Skin of body (tissue), 2 donors: ENCODE measurements around the gene IQCE. TPM values are rescaled to one million over a fixed set of nuclear protein-coding genes. Genes with fewer than 3 reads are reported as not detected.
A peak's percentile ranks its signal among the peaks of the same experiment; 100 is the strongest.

Source experiments
- DNase-seq: peaks from one replicate; lab custom pipeline; 2025; lab: John Stamatoyannopoulos, UW
- total RNA-seq: library from RNA; depleted of rRNA; stranded (reverse); fragments of >200 nt; gene quantifications from one replicate; pipeline ENCODE4 v1.2.3, GENCODE V29; 2014

IQCE gene
- total RNA-seq, 1 donor from 2014 or later: 8.0 TPM

DNA sequence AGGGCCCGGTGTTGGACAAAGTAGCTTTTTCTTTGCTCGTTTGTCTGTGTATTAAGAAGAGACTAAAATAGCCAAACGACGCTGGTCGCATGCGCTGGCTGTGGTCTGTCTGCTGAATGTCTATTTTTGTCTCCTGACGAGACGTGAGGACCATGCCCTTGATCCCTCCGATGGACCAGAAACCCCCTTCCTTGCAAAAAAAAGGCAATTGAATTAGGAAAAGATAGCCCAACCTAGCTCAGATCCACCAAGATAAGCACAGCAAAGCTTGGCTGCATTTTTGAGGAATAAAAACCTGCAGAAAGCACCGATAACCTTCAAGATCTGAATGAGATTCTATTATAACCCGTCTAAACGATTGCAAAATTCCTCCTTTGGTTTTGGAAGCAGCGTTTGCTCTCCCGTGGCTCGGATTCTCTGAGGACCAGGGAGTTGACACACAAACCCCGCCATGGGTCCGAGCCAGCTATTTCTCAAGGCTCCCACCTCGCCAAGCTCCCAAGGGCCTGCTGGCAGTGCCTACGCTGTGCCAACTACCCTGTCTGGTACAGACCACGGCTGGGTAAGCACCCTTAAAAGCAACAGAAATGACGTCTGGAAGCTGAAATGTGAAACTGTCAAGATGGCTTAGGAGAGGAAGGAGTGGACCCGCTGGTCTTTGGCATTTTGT lies 55.3 kb downstream of the IQCE start:
- no peak for DNase-seq

DNA sequence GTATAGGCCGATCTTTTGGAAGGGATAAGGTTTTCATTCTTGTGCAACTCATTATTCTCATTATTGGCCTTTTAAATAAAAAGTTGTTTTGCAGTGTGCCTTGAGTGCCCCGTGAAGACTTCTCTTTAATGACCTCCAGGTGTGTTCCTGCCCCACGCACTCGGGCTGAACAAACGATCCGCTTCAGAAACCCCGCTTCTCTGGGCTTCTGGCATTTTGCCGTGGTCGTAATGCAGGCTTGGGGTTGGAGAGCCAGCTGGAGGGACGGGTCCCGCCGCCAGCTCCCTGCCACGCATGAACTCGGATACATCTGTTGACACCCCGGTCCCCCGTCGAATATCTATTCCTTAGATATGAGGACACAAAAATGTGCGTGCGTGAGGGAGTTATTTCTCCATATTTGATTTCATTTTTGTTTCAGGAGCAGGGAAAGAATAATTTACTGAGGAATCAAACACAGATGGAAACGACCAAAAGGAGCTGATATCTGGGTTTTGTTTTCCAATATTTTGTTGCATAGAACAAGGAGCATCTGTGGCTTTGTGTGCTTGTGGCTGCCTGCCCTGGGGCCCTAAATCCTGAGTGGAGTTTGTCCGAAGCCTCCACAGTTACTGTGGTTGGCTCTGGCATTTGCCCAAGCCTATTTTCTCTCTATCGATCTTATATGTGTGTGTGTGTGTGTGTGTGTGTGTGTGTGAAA lies 56.0 kb downstream of the IQCE start:
- peak; percentile 59 for DNase-seq

DNA sequence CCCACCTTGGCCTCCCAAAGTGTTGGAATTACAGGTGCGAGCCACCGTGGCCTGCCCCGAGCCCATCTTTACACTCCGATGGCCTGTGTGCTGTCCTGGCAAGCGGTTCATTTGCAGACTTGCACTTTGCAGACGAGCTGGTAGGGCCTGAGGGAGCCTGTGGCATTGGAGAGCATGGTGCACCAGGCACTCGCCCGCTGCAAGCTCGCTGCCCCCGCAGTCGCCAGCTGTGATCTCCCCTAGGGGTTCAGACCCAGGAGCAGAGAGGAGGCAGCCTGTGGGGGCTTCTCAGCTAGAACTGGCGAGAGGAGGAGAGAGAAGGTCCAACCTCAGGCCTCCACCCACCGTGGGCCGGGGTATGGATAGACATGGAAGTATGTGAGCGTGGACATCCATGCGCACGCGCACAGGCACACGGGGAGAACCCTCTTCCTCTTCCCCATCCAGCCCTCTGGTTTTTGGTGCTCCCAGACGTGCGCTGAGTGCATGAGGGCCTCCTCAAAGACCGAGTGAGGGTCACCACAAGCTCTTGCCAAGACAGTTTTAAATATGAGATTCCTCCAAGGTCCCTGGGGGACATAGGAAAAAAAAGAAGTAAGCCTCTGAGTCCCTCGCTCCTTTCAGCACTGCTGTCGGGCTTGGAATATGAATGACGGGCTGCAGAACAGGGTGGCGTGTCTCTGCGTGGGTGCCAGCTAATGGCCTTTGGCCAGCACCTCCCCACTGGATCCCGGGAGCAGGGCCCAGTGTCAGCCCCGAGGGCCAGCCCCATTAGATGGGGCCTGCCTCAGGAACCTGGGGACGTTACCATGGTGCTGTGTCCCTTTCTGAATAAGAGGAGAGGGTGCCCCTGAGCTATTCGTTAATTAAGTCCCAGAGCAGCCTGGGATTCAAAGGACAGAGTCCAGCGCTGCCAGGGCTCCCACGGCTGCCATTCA lies 57.9 kb downstream of the IQCE start:
- no peak for DNase-seq

DNA sequence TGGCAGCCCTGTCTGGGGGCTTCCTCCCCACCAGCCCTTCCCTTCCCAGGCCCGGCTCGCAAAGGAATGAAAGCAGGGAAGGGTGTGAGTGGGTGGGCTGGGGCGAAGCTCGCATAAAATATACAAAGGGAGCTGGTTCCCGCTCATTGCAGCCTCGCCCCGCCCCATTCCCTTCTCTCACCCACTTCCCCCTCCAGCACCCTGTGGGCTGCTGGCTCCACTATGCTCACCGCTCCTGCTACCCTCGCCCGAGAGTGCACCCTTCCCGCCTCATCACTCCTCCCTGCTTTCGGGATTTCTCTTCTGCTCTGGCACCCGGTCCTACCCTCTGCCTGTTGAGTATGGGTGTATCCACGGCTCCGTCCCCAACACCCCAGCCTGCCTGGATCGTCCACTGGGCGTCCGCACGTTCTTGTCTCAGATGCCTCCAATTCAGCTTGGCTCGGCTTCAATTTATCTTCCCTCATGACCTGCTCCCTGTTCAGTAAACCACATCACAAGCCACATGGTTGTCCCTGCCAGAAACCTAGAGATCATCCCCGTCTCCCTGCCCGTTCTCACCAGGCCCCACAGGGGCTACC lies 58.6 kb downstream of the IQCE start:
- DNase-seq: no peak

DNA sequence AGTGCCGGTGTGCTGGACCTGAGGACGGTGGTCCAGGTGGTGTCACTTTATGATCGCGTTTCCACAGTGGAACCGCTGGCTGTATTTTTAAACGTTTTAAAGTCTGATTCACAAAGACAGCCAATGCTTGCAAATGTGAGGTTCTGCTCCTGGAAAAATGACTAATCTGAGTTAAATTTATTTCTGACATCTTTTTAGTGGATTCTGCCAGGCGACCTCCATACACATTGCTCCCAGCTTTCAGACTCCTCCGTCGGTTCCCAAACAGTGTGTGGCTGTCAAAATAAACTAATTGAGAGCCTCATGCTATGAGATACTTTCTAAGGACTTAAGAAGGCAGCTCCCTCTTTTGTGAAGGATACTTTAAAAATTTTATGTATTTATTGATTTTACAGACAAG lies 60.3 kb downstream of the IQCE start:
- peak; percentile 54 for DNase-seq

DNA sequence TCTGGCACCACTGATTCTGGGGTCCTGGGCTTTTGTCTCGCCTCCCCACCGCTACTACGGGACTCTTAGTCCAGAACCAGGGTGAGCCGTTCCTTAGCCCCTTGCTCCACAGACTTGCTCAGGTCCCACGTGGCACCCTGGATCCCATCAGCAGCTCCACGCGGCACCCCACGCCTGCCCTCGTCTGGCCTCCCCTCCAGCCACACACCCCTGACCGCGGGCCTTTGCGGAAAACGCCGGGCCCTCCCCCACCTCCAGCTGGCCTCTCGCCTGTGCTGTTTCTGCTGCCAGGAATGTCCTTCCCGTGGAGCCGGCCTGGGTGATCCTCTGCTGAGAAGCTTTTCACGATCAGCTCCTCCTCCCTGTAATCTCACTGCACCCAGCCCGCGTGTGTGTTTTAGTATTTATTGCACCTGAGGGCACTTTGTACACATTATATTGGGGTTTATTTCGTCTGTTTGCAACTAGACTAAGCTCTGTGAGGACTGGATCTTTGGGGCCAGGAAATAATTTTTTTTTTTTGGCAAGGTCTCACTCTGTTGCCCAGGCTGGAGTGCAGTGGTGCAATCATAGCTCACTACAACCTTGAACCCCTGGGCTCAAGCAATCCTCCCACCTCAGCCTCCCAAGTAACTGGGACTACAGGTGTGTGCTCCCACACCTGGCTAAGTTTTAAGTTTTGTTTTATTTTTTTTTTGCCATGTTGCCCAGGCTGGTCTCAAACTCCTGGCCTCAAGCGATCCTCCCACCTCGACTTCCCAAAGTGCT lies 62.5 kb downstream of the IQCE start:
- peak; percentile 48 for DNase-seq

DNA sequence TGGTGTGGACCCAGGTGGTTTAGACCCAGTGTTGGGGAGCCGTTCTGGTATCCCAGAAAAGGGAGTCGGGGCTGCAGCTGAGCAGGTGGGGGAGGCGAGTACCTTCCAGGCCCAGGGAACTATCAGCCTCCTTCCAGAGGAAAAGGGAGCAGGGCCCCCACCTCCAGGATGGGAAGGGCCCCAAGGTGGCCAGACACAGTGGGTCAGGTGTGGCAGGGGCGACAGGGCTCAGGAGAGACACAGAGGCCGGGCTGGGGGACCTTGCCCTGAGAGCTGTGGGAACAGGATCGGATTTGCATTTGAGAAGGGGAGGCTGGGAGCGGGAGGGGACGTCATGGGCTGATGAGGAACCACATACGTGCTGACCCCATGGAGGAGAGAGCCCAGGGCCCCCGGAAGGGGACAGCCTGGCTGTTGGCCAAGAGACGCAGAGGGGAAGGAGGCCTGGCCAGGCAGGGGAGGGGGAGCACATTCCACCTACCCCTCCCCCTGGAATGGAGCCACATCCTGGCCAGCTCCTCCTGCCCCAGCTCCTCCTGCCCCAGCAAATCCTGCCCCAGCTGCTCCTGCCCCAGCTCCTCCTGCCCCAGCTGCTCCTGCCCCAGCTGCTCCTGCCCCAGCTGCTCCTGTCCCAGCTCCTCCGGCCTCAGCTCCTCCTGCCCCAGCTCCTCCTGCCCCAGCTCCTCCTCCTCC lies 63.3 kb downstream of the IQCE start:
- DNase-seq: peak; percentile 60

DNA sequence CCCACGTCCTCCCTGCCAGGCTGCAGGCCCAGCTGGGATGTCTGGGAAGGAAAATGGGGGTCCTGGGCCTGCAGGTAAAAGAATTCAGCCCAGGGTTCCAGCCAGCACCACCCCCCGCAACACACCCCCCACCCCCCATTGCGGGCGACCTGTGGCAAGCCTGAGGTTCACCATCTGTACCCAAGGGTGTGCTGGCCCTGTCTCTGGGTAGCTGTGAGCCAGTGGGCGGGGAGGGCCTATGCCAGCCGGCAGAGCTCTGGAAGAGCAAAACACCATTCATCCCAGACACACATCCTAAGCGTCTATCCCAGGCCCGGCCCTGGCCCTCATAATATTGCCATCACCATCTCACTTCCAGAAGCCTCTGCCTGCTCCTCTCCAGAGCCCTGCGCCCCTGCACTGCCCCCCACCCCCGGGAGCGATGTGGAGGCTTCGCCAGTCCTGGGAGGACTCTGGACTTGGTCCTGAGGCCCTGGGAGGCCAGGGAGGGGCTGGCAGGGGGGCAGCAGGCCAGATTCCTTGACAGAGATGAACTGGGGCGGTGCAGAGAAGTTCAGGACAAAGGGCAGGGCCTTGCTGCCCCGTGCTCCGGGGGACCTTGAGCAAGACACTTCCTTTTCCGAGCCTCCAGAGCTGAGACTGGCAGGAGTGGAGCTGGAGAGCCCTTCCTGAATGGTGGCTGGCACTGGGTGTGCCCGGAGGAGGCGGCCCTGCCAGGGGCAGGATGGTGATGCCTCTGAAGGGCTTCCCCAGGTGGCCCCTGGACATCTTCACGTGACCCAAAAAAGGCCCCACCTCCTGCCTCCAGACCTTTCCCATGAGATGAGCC lies 64.3 kb downstream of the IQCE start:
- no peak for DNase-seq

DNA sequence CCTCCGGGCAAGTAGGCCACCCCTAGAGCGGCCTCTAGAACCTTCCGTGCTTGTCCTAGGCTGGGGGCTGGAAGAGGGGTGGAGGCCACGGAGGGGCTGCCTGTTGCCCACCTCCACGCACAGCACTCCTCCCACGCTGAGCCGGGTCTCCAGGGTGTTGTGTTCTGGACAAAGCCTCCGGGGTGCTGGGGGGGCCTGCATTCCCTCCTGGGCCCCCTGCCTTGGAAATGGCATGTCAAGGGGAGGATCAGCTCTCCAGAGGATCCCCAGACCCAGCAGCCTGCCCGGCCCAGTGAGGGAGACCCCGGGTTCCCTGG lies 64.9 kb downstream of the IQCE start:
- no peak for DNase-seq

DNA sequence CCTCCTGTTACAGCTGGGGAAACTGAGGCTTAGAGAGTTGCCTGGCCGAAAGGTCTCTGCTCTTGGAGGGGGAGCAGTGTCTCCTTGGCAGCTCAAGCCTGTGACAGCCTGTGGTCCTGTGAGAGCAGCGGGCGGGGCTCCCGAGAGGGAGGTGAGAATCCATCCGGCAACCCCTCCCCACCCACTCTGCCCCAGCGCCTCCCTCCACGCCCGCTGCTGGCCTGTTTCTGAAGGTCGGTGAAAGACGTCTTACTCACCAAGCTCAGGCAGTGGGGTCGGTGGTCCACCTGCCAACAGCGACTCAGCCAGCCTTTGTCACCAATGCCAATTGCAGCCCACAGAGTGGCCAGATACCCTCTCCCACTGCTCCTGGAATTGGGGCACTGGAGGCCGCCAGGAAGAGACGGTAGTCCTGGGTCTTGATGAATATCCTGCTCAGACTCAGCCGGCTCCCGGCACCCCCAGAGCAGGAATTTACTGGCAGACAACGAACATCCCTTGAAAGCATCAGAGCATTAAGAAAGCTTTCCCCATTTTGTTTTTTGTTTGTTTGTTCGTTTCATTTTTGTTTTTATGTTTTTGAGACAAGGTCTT lies 65.6 kb downstream of the IQCE start:
- DNase-seq: no peak

DNA sequence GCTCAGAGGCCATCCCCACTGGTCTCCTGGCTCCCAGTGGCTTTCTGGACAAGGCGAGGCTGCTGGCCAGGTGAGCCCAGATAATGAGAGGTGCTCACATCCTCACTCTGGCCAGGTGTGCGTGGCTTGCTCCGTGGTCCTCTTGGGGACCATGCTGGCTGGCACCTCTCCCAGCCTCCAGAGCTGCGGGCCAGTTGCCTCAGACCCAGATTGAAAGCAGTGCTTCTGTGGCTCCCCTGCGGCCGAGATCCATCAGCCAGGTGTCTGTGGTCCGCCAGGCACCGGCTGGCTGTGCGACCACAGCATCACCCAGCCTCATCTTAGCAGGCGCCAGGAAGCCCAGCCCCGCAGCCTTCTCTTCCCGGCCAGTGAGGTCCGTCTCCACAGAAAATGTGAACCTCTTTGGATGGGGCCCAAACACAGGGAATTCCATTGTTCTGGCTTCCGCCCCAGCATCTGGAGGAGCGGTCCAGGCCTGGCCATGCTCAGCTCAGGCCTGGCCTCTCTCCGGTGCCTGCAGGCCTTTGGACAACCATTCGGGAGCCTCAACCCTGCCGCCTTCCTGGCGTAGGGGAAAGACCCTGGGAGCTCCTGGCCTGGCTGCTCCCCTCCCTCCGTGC lies 67.8 kb downstream of the IQCE start:
- peak; percentile 57 for DNase-seq

DNA sequence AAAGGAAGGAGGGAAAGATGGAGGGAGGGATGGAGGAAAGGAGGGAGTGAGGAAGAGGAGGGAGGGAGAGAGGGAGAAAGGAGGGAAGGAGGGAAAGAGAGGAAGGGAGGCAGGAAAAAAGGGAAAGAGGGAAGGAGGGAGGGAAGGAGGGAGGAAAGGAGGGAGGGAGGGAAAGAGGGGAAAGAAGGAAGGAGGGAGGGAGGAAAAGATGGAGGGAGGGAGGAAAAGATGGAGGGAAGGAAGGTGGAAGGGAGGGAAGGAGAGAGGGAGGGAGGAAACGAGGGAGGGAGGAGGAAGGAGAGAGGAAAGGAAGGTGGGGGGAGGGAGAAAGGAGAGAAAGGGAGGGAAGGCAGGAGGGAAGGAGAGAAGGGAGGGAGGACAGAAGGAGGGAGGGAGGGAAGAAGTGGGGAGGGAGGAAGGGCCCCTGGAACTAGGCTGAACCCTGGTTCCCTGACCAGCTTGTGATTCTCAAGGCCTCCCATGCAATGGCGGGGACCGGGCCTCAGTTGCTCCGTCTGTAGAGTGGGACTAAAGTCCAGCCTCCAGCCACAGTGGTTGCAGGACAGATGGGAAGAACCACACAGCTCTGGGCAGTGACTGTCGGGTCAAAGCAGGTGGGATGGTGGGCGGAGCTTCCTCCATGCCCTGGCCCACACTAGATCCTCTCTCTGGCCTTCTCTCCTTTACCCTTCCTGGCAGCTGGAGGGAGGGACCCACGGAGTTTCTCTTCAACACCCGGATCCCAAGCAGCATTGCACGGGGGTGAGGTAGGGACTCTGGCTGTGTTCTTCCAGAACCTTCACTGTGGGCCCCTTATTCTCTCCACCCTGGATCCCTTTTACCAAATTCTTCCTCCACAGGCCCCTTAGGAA lies 68.7 kb downstream of the IQCE start:
- no peak for DNase-seq

DNA sequence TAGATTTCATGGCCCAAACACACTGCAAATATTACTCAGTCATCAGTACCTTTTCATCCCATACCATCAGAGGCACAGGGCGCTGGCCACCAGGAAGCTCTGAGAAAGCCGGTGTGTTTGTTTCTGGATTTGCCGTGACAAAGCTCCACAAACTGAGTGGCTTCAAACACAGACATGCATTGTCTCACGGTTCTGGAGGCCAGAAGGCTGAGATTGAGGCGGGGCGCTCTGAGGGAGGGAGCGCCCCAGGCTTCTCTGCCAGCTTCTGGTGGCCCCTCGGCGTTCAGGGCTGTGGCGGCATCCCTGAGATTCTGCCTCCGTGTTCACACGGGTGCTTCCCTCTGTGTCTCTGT lies 69.3 kb downstream of the IQCE start:
- no peak for DNase-seq

DNA sequence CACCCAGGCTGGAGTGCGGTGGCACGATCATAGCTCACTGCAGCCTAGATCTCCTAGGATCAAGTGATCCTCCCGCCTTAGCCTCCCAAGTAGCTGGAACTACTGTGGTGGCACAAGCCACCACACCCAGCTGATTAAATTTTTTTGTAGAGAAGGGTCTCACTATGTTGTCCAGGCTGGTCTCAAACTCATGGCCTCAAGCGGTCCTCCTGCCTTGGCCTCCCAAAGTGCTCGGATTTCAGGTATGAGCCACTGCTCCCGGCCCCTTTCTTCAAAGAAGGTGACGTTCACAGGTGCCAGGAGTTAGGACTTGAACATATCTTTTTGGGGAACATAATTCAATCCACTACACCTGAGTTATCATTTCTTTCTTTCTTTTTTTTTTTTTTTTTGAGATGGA lies 70.1 kb downstream of the IQCE start:
- no peak for DNase-seq

DNA sequence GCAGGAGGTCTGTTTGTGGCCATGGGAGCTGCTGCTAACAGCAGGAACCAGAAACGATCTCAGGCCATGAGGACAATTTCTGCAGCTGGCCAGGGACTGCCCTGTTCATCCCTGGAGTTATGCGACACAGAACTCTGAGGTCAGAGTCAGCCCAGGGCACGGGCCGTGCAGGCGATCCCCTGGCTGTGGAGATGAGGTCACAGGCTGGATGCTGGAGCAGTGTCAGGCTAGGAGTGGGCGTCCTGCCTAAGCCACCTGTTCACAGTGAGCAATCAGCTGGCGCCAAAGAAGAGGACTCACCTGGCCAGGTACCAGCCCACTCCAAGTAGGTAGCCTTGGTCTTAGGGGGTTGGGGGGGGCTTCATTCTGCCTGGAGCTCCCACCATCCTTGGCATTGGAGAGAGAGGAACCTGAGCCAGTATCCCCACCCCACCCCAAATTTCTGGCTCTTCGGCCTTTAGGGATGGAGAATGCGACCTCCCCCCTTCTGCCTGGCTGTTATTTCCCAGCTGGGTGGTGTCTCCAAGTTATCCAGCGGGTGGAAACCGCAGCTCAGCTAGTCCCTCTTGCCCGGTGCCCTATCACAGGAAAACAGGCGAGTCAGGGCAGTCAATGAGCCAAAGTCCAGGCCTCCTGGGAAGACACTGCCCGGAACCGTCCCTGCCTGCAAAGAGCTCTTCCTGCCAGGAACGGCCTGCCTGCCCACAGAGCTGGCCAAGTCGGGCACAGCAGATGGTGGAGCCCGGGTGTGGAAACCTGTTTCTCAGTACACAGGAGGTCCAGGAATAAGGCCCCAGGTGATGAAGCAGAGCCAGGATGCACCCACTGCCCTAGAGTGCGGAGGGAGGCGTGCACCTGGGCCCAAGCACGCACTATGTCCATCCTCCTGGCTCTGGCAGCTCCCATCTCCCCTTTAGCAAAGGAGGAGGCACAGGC lies 71.2 kb downstream of the IQCE start:
- no peak for DNase-seq

DNA sequence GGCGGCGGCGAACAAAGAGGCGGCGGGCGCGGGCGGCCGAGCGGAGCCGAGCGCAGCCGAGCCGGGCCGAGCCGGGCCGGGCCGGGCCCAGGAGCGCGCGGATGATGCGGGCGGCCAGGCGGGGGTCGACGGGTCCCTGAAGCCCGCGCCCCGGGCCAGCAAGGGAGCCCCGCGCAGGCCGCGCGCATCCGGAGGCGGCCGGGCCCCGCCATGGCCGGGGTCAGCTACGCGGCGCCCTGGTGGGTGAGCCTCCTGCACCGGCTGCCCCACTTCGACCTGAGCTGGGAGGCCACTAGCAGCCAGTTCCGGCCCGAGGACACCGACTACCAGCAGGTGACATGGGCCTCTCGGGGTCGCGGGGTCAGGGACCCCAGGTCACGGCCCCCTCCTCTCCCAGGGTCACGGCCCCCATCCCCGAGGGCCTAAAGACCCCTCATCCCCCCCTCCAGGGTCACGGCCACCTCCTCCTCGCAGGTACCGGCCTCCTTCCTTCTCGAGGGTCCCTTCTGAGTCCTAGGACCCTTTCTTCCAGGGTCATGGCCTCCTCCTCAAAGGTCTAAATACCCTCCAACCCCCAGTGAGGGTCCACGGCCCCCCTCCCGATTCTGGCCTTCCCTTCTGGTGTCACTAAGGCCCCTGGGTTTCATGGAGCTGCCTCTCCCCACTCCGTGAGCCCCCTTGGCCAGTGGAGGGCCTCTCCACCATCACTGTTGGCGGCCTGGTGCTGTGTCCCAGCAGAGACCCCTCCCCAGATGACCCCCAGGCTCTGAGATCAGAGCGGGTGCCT lies 73.4 kb downstream of the IQCE start, which contains the start of gene TTYH3:
Gene TTYH3, plus strand, starts transcription at position 41 of the 787 bp plus-strand sequence. Its CDS starts 170 bp downstream, at position 211.
- peak; percentile 31 for DNase-seq
